Fibroblast of villous mesenchyme (primary cell): ENCODE measurements around the gene TAX1BP1. TPM values are rescaled to one million over a fixed set of nuclear protein-coding genes. Genes with fewer than 3 reads are reported as not detected.

Experiments
- DNase-seq: peaks from one replicate; pipeline ENCODE4 v3.0.0-alpha.2; 2010; ENCODE audit warnings: low read depth
- H3K4me3 ChIP-seq: 2 replicates; pipeline ENCODE4 v1.5.1; 2011; ENCODE audit warnings: low read depth, mild to moderate bottlenecking, low read length
- CTCF ChIP-seq: IDR thresholded peaks from 2 replicates; pipeline ENCODE4 v1.5.1; 2012; ENCODE audit warnings: low read depth, mild to moderate bottlenecking, low read length; ENCODE audit not compliant: insufficient read depth
- total RNA-seq: library from RNA; depleted of rRNA; stranded (reverse); fragments of >200 nt; gene quantifications from 2 replicates; pipeline ENCODE4 v1.2.3, GENCODE V29; 2012

Gene TAX1BP1
- total RNA-seq, 1 donor = 99.7 TPM

GRCh38 chr7:27868131-27868550 lies 128.2 kb downstream of the TAX1BP1 start:
- TF ChIP-seq CTCF = no peak
- peak; percentile 16 for DNase-seq
- H3K4me3 ChIP-seq = no peak overlapping the region

GRCh38 chr7:27869056-27869455 lies 129.1 kb downstream of the TAX1BP1 start:
- H3K4me3 ChIP-seq = no peak overlapping the region
- no peak for DNase-seq
- no peak for TF ChIP-seq CTCF

GRCh38 chr7:27870595-27870994 lies 130.6 kb downstream of the TAX1BP1 start:
- no peak overlapping the region for H3K4me3 ChIP-seq
- TF ChIP-seq CTCF = no peak
- no peak for DNase-seq

GRCh38 chr7:27871086-27871485 lies 131.1 kb downstream of the TAX1BP1 start:
- DNase-seq = no peak
- no peak for TF ChIP-seq CTCF
- no peak overlapping the region for H3K4me3 ChIP-seq

GRCh38 chr7:27871866-27872265 lies 131.9 kb downstream of the TAX1BP1 start:
- no peak for TF ChIP-seq CTCF
- H3K4me3 ChIP-seq = no peak overlapping the region
- no peak for DNase-seq

GRCh38 chr7:27872356-27873275 lies 132.7 kb downstream of the TAX1BP1 start:
- no peak for TF ChIP-seq CTCF
- peak; percentile 42 for DNase-seq
- no peak overlapping the region for H3K4me3 ChIP-seq
